Measurements from ENCODE around the gene SPSB1.

- TF ChIP-seq CTCF (conservative IDR thresholded peaks at IDR 0.05; ENCODE audit: low read depth in 2 of 2) = no peak
- TF ChIP-seq CREB1 (CRISPR knock-in tag; IDR thresholded peaks at IDR 0.05; ENCODE audit: low read depth) = no peak
- TF ChIP-seq REST (IDR thresholded peaks at IDR 0.05; ENCODE audit: unreplicated experiment) = no peak
- TF ChIP-seq ZNF462 (CRISPR knock-in tag; IDR thresholded peaks at IDR 0.05) = no peak
- TF ChIP-seq POLR2AphosphoS5 (IDR thresholded peaks at IDR 0.05; ENCODE audit: low read depth) = no peak
- no peak for TF ChIP-seq EZH2phosphoT487 (IDR thresholded peaks at IDR 0.05; ENCODE audit: unreplicated experiment)
- TF ChIP-seq EZH2 (IDR thresholded peaks at IDR 0.05; ENCODE audit: low read depth, unreplicated experiment) = no peak
- no peak for TF ChIP-seq ZNF114 (CRISPR knock-in tag; IDR thresholded peaks at IDR 0.05)
- no peak for TF ChIP-seq JUNB (IDR thresholded peaks at IDR 0.05; ENCODE audit: unreplicated experiment)
- TF ChIP-seq ETS1 (IDR thresholded peaks at IDR 0.05) = no peak
- no peak for TF ChIP-seq NANOG (IDR thresholded peaks at IDR 0.05; ENCODE audit: borderline replicate concordance)
Observed at GRCh38 chr1:9282696-9282955, 10.1 kb upstream of the SPSB1 start.

Data from GM23338 (cell line).